ENCODE data around the gene NTRK1. TPM values are rescaled to one million over a fixed set of nuclear protein-coding genes. Genes with fewer than 3 reads are reported as not detected.

NTRK1 gene
- polyA plus RNA-seq, 12 donors: 0.20 to 1.0 (median 0.49) TPM; not detected in 2

DNA sequence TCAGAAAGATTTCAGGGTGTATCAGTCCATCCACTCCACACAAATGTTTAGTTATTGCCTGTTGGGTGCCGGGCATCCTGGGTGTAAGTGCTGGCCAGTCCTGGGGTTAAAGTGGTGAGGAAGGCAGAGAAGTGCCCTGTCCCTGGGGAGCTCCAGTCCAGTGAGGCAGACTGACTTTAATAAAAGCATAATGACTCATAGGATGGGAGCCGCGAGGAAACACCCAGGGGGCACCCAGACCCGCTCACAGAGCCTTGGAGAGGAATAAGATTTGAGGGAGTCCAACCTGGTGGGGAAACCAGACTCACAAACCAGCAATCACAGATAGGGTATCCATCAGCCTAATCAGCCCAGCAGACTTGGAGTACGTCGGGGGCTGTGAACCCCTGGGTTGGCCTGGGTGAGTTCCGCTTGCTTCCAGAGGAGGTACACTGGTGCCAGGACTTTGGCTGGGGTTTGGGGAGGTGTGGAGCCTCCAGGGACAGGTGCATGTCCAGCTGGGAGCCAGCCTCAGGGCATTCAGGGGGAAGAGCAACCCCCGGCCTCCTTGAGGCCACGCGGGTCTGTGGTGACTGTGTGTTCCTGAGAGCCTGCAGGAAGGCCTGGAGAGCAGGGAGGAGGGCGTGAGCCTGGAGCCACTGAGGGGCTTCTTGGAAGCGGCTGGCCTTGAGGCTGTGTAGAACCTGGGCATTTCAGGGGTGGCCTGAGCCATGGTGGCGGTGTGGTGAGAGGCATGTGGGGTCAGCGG is 36.6 kb downstream of the NTRK1 start:
- DNase-seq: no peak

- no peak for DNase-seq
Measured at GRCh38 chr1:156898161-156898566, 37.5 kb downstream of the NTRK1 start.

GRCh38 chr1:156898971-156899664 is 38.5 kb downstream of the NTRK1 start:
- no peak for DNase-seq

GRCh38 chr1:156899956-156900718 is 39.5 kb downstream of the NTRK1 start:
- no peak for DNase-seq

DNA sequence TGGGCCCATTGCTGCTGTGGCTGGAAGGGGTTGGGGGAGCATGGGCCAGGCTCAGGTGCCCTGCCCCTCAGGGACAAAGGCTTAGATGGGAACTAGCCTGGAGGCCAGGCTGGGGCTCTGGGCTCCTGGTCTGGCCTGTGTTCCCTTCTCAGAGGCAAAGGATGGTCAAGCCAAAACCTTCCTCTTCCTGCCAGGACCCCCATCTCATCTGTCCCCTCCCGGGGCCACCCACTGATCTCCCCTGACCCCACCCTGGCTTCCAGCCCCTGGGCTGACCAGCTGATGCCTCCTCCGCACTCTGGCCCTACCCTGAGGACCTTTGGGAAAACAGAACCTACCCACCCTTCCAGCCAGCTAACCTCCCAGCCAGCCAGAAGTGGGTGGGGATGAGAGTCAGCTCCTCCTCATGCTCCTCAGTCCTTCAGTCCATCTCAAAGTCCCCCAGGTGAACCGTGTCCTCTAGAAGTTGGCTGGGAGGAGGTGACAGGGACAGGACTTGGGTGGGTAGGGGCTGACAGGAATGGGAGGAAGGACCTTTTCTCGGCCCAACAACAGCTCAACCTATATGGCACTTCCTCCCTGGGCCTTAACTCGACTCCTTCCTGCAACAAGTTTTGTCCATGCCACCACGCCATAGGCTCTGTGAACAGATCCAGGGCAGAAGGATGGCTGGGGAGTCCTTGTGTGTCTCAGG is 40.4 kb downstream of the NTRK1 start:
- no peak for DNase-seq

DNA sequence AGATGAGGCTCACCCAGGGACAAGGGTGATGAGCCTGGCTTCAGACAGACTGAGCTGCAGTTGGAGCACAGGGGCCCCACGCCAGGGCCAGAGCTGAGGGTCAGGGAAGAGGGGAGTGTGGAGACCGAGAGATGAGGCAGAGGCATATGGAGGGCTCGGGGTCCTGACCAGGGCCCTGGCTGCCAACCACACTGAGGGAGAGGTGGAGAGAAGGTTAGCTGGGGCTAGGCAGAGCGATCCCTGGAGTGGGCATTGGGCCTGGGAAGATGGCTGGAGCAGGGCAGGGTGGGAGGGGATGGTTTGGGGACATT is 40.9 kb downstream of the NTRK1 start:
- DNase-seq: no peak

DNA sequence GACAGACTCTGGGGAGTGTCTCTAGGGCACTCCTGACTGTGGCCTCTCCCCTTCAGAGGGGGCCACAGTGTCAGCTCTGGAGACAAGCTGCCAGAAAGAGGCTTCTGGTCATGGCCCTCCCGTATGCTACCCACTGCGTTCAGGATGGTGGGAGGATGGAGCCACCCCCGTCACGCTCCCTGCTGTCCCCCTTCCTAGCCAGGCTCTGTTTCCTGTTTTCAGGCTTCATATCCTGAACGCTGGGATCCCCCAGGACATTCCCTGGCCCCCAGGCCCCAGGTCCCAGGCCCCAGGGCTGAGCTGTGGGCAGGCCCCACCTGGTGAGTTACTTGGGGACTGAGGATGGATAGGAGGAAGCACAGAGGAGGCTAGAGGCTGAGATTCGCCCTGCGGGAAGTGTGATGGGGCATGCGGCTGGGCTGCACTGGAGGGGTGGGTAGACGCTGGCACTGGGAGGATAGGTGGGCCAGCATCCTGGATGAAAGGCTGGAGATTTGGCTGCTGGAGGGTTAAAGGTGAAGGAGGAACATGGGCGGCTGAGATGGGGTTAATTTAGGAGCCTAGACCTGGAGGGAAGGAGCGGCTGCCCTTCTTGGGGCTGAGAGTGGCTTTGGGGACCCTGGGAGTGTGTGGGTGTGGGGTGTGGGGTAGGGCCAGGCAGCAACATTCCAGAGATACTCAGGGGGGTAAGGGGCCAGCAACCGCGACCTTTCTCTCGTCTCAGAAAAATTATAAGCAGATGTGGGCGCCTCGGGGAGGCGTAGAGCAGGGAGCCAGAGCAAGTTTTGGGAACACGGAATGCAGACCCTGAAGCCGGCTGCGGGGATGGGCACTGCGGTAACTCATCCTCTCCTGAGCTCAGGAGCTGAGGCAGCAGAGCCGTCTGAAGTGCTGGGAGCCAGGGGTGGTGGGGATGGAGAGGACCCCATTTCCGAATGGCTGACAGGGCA is 41.6 kb downstream of the NTRK1 start:
- no peak for DNase-seq

GRCh38 chr1:156903328-156904091 is 42.8 kb downstream of the NTRK1 start:
- DNase-seq: no peak

DNA sequence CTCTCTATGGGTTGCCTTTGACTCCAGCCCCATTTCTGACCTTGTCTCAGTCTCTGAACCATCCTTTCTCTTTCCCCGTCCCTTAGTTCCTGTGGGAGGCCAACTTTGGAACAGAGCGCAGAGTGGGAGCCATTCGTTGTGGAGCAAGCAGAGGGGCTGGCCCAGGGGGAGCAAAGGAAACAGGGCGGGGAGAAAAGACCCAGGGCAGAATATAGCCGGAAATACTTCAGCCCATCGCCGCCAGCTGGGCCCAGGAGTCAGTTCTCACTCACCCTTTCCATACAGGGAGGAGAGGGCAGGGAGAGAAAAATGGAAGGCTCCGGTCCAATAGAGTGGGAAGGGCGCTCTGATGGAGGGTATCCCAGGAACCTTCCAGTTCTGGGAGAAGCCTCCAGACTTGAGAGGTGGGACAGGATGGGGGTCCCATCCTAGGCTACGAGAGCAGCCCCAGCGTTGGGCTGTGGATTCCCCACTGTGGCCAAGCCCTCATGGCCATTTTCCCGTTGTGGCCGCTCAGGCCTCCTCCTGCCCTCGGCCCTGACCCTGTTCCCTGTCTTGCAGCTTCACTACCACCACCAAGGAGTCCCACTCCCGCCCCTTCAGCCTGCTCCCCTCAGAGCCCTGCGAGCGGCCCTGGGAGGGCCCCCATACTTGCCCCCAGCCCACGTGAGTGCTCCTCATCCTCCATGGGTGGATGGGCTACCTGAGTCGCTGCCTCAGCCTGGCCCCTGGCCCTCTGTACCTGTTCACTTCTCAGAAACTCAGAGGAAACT is 43.7 kb downstream of the NTRK1 start:
- no peak for DNase-seq

GRCh38 chr1:156905176-156905575 is 44.5 kb downstream of the NTRK1 start:
- DNase-seq: no peak

- DNase-seq: no peak
Measured at GRCh38 chr1:156905651-156906050, 45.0 kb downstream of the NTRK1 start.

GRCh38 chr1:156906206-156906906 is 45.7 kb downstream of the NTRK1 start:
- no peak for DNase-seq

DNA sequence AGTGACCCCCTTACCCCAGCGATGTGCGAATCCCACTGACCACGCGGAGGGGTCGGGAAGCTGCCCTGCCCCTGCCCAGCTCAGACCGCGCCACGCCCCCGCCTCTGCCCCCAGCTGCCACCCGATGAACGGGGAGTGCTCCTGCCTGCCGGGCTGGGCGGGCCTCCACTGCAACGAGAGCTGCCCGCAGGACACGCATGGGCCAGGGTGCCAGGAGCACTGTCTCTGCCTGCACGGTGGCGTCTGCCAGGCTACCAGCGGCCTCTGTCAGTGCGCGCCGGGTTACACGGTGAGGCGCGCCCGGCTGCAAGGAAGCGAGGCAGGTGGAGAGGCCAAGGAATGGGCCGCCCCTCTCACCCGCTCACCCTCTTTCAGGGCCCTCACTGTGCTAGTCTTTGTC is 47.9 kb downstream of the NTRK1 start:
- DNase-seq: no peak

DNA sequence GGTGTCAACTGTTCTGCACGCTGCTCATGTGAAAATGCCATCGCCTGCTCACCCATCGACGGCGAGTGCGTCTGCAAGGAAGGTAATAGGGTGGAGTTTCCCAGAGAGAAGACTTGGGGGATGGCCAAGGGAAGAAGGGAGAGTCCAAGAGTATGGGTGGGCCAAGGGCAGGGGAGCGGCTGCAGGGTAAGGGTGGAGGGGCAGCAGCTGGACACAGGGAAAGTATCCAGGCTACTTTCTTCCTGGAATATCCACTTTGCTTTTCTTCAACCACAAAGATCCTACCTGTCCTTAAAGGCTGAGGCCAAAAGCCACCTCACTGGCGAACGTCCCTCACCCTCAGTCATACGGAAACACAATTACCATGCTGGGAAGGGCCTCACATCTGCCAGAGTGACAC is 48.3 kb downstream of the NTRK1 start:
- no peak for DNase-seq

- DNase-seq: no peak
Measured at GRCh38 chr1:156909671-156910070, 49.0 kb downstream of the NTRK1 start.

DNA sequence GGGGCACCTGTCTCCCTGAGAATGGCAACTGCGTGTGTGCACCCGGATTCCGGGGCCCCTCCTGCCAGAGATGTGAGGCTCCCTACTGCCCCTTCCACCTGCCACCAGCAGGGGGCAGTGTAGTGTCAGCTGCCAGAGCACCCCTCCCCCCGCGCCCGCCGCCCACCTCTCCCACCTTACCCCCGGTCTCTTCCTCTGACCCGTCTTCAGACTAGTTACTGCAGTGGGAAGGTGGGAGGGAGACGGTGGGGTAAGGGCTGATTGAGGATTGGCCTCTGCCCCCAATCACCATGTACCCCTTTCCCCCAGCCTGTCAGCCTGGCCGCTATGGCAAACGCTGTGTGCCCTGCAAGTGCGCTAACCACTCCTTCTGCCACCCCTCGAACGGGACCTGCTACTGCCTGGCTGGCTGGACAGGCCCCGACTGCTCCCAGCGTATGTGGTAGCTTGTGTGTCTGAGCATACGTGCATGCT is 49.7 kb downstream of the NTRK1 start:
- DNase-seq: no peak

DNA sequence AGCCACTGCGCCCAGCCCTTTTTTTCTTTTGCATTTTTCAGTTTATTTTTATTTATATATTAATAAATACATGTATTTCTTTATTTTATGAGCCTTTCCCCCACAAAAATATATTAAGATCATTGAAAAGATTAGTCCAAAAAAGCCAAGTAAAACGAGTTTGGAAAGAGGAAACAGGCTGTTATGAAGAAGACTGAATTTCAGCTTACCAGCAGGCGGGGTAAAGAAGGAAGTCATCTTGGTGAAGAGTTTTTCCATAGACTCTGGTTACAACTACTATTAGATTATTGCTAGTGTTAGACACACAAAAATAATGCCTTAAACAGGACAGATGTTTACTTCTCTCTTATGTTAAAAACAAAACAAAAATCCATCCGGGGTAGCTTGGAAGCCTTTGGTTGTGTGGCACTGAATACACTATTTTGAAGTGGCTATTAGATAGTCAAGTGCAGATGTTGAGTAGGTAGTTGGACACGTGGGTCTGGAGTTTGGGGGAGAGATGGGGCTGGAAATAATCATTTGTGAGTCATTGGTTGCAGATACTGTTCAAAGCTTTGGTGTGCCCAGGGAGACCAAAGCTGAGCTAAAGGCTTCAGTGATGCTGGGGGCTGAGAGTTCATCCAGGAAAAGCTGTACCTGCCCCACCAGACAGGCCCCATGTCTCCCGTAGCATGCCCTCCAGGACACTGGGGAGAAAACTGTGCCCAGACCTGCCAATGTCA is 51.1 kb downstream of the NTRK1 start:
- no peak for DNase-seq

DNA sequence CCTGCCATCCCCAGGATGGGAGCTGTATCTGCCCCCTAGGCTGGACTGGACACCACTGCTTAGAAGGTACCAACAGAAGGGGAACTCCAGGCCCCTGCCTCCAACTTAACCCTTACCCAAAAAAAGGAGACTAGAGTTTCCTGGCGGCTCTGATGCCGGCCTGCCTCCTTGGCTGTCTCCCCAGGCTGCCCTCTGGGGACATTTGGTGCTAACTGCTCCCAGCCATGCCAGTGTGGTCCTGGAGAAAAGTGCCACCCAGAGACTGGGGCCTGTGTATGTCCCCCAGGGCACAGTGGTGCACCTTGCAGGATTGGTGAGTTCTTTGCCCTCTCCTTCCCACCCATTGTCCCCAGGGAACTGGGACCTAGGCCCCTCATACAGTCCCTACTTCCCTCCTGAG is 51.6 kb downstream of the NTRK1 start:
- no peak for DNase-seq
